DMS 273 (cell line): Measurements from ENCODE around the gene DGLUCY.

Source experiments
- DNase-seq: peaks from one replicate; lab custom pipeline; 2025; ENCODE audit not compliant: unreplicated experiment; lab: John Stamatoyannopoulos, UW

Gene DGLUCY

DNA sequence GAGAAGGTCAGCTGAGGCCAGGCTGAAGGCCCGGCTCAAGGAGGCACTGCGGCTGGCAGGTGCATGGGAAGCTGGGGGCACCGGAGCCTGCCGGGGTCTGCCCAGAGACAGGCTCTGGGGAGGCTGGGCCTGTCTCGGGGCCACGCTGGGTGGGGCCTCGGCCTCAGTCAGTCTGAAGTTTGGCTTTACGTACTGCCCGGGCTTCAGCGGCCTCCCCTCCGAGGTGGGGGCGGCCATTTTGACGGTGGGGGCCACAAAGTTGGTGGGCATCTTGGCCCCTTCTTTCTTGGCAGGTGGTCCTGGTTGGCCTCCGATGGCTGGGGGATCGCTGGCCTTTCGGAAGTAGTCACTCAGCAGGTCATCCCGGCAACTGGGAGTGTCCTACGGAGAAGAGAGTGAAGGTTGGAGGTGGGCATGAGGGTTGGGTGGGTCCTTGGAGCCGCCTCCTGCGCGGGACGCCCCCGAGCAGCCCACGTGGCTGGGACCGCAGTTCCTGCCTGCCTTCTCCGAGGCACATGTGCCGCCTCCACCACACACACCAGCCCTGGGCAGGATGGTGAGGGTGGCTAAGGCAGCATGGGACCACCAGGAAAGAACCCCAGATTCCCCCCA lies 159.5 kb downstream of the DGLUCY start:
- no peak for DNase-seq

DNA sequence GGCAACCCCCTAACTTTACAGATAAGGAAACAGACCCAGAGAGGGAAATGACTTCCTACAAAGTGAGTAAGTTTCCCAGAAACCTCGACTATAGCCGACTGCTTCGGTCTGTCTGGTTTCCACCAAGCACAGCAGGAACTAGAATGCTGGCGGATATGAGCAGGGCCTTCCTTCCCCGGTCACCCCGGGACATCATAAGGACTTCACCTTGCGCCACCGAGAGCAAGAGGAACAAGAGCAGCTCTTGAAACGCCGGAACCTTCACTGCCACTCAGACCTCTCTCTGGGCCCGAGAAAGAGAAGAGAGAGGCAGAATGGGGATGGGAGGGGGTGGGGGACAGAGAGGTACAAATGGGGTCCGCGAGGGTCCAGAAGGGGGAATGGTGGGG lies 160.0 kb downstream of the DGLUCY start:
- DNase-seq, result no peak

DNA sequence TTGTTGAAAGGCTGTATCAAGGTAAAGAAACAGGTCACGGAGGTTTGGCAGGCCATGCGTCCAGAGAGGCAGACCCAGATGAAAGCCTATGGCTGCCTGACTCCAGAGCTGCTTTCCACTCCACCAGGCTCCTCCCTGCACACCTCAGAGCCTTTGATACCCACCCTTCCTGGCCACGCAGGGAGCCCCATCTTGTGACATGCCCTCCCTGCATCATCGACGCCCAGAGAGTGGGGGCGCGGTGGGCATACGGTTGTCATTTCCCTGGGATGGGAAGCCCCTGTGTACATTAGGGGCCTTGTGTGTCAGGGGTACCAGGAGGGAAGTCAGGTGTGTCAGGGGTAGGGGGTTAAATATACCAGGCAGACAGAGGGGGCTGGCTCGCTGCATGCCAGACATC lies 160.9 kb downstream of the DGLUCY start:
- DNase-seq, result no peak
